Measurements from ENCODE around the gene PI4KA.

- TF ChIP-seq CTCF (IDR thresholded peaks at IDR 0.05): no peak
- TF ChIP-seq POLR2A (IDR thresholded peaks at IDR 0.05): no peak
Measured at GRCh38 chr22:20816559-20816958, 42.1 kb downstream of the PI4KA start.
